ENCODE measurements around the gene TCF15.

TCF15 gene

GRCh38 chr20:600736-601135 is 9.4 kb downstream of the TCF15 start:
- no peaks in the 10 kb centered on the region for H4K20me1 ChIP-seq (ENCODE audit: insufficient read depth, low read length)
- no peak overlapping the region for H3K27ac ChIP-seq (ENCODE audit: low read length)
- no peak overlapping the region for H2AFZ ChIP-seq (ENCODE audit: low read depth, low read length)
- H3K9ac ChIP-seq (ENCODE audit: low read length): no peak overlapping the region
- H3K9me3 ChIP-seq (ENCODE audit: insufficient read depth, low read length): no peaks in the 10 kb centered on the region
- no peaks in the 10 kb centered on the region for H3K79me2 ChIP-seq (ENCODE audit: low read length)
- H3K36me3 ChIP-seq (replicated peaks; ENCODE audit: low read depth, low read length): no peaks in the 10 kb centered on the region
- H3K4me1 ChIP-seq (ENCODE audit: low read length): no peaks in the 10 kb centered on the region
- no peaks in the 10 kb centered on the region for H3K27me3 ChIP-seq (ENCODE audit: low read depth, low read length)
- no peak overlapping the region for H3K4me3 ChIP-seq (ENCODE audit: low read length)
- TF ChIP-seq EZH2phosphoT487 (IDR thresholded peaks at IDR 0.05; ENCODE audit: low read depth) (no peak), CTCF (IDR thresholded peaks at IDR 0.05; ENCODE audit: low read depth, low read length) (no peak)
- H3K4me2 ChIP-seq (ENCODE audit: low read length): no peak overlapping the region

- TF ChIP-seq EZH2phosphoT487 (IDR thresholded peaks at IDR 0.05; ENCODE audit: low read depth): no peak
- no peak for TF ChIP-seq CTCF (IDR thresholded peaks at IDR 0.05; ENCODE audit: low read depth, low read length)
- no peaks in the 10 kb centered on the region for H3K4me1 ChIP-seq (ENCODE audit: low read length)
Measured at GRCh38 chr20:600141-600540, 10.0 kb downstream of the TCF15 start.

GRCh38 chr20:598133-598850 is 11.8 kb downstream of the TCF15 start:
- Histone ChIP-seq H3K4me1 (ENCODE audit: low read length) (no peaks in the 10 kb centered on the region), H3K9me3 (ENCODE audit: insufficient read depth, low read length) (no peaks in the 10 kb centered on the region), H3K27me3 (ENCODE audit: low read depth, low read length) (no peaks in the 10 kb centered on the region), H3K9ac (ENCODE audit: low read length) (no peak overlapping the region), H3K27ac (ENCODE audit: low read length) (no peak overlapping the region), H3K4me3 (ENCODE audit: low read length) (no peak overlapping the region), H3K36me3 (replicated peaks; ENCODE audit: low read depth, low read length) (no peaks in the 10 kb centered on the region), H3K4me2 (ENCODE audit: low read length) (no peak overlapping the region), H2AFZ (ENCODE audit: low read depth, low read length) (no peak overlapping the region), H3K79me2 (ENCODE audit: low read length) (no peaks in the 10 kb centered on the region), H4K20me1 (ENCODE audit: insufficient read depth, low read length) (no peaks in the 10 kb centered on the region)
- TF ChIP-seq CTCF (IDR thresholded peaks at IDR 0.05; ENCODE audit: low read depth, low read length) (no peak), EZH2phosphoT487 (IDR thresholded peaks at IDR 0.05; ENCODE audit: low read depth) (no peak)

More at GRCh38 chr20:600141-600540, 10.0 kb downstream of the TCF15 start:
- Histone ChIP-seq H3K36me3 (replicated peaks; ENCODE audit: low read depth, low read length) (no peaks in the 10 kb centered on the region), H3K27ac (ENCODE audit: low read length) (no peak overlapping the region), H3K9ac (ENCODE audit: low read length) (no peak overlapping the region), H3K4me2 (ENCODE audit: low read length) (no peak overlapping the region), H2AFZ (ENCODE audit: low read depth, low read length) (no peak overlapping the region), H3K9me3 (ENCODE audit: insufficient read depth, low read length) (no peaks in the 10 kb centered on the region), H3K79me2 (ENCODE audit: low read length) (no peaks in the 10 kb centered on the region), H4K20me1 (ENCODE audit: insufficient read depth, low read length) (no peaks in the 10 kb centered on the region), H3K27me3 (ENCODE audit: low read depth, low read length) (no peaks in the 10 kb centered on the region), H3K4me3 (ENCODE audit: low read length) (no peak overlapping the region)

- no peak overlapping the region for H2AFZ ChIP-seq (ENCODE audit: low read depth, low read length)
- no peak overlapping the region for H3K27ac ChIP-seq (ENCODE audit: low read length)
- no peaks in the 10 kb centered on the region for H3K79me2 ChIP-seq (ENCODE audit: low read length)
- no peaks in the 10 kb centered on the region for H3K36me3 ChIP-seq (replicated peaks; ENCODE audit: low read depth, low read length)
- no peaks in the 10 kb centered on the region for H4K20me1 ChIP-seq (ENCODE audit: insufficient read depth, low read length)
- H3K27me3 ChIP-seq (ENCODE audit: low read depth, low read length): 0 out of 2 replicates have a peak, but pooled peaks cover under 1% of the 10 kb centered on the region
- H3K4me2 ChIP-seq (ENCODE audit: low read length): no peak overlapping the region
- H3K9me3 ChIP-seq (ENCODE audit: insufficient read depth, low read length): no peaks in the 10 kb centered on the region
- no peak overlapping the region for H3K9ac ChIP-seq (ENCODE audit: low read length)
- no peak for TF ChIP-seq EZH2phosphoT487 (IDR thresholded peaks at IDR 0.05; ENCODE audit: low read depth)
- no peak for TF ChIP-seq CTCF (IDR thresholded peaks at IDR 0.05; ENCODE audit: low read depth, low read length)
- H3K4me1 ChIP-seq (ENCODE audit: low read length): no peaks in the 10 kb centered on the region
- no peak overlapping the region for H3K4me3 ChIP-seq (ENCODE audit: low read length)
Measured at GRCh38 chr20:597560-597959, 12.5 kb downstream of the TCF15 start.

All from OCI-LY3 (cell line).